Measurements from ENCODE around the gene PCCA.

- TF ChIP-seq CTCF (IDR thresholded peaks at IDR 0.05) (no peak), POLR2A (IDR thresholded peaks at IDR 0.05) (no peak)
Measured at GRCh38 chr13:100160450-100160849, 71.6 kb downstream of the PCCA start.

All from breast epithelium (tissue), 3 donors.